Activated gamma-delta T cell treated with Interleukin-2 at 50 U/mL for 16 hours (primary cell): Measurements from ENCODE around the gene LETM1.

Experiments
- DNase-seq: peaks from one replicate; pipeline ENCODE4 v3.0.0-alpha.2; 2020

LETM1 gene

GRCh38 chr4:1871471-1872021, 15.6 kb upstream of the LETM1 start:
- DNase-seq = no peak

- peak; percentile 83 for DNase-seq
Measured at GRCh38 chr4:1870578-1871443, 14.9 kb upstream of the LETM1 start, which contains the start of gene NSD2. Gene NSD2 (plus strand): TSS chr4:1871393. CDS start chr4:1900655, 29,262 bp downstream.

- peak; percentile 84 for DNase-seq
Measured at GRCh38 chr4:1870328-1870577, 14.3 kb upstream of the LETM1 start.

- no peak for DNase-seq
Measured at GRCh38 chr4:1869530-1870327, 13.8 kb upstream of the LETM1 start.

GRCh38 chr4:1868912-1869311, 13.0 kb upstream of the LETM1 start:
- no peak for DNase-seq

- DNase-seq = no peak
Measured at GRCh38 chr4:1868293-1868692, 12.3 kb upstream of the LETM1 start.

GRCh38 chr4:1866189-1866661, 10.3 kb upstream of the LETM1 start:
- DNase-seq = no peak

- DNase-seq = no peak
Measured at GRCh38 chr4:1864076-1865008, 8.4 kb upstream of the LETM1 start.

GRCh38 chr4:1863297-1864033, 7.5 kb upstream of the LETM1 start:
- DNase-seq = no peak

GRCh38 chr4:1862961-1863296, 7.0 kb upstream of the LETM1 start:
- DNase-seq = no peak

- peak; percentile 14 for DNase-seq
Measured at GRCh38 chr4:1862055-1862911, 6.3 kb upstream of the LETM1 start.

GRCh38 chr4:1859389-1859753, 3.4 kb upstream of the LETM1 start:
- no peak for DNase-seq

- no peak for DNase-seq
Measured at GRCh38 chr4:1857931-1858330, 2.0 kb upstream of the LETM1 start.

- no peak for DNase-seq
Measured at GRCh38 chr4:1856943-1857699, 1.2 kb upstream of the LETM1 start.

GRCh38 chr4:1855333-1856070, 454 bp downstream of the LETM1 start:
- no peak for DNase-seq

GRCh38 chr4:1854752-1855151, 1.2 kb downstream of the LETM1 start:
- no peak for DNase-seq

- DNase-seq = no peak
Measured at GRCh38 chr4:1852904-1853623, 2.9 kb downstream of the LETM1 start.

- DNase-seq = no peak
Measured at GRCh38 chr4:1851575-1852410, 4.2 kb downstream of the LETM1 start.
